Right ventricle myocardium inferior (tissue), 1 donor: ENCODE data around the gene MROH9. TPM values are rescaled to one million over a fixed set of nuclear protein-coding genes. Genes with fewer than 3 reads are reported as not detected.

Source experiments
- ATAC-seq: fragments of 200-7000 bp; cut with Tn5 transposase; one replicate; pipeline ENCODE4 v1.9.1; 2020; ENCODE audit warnings: mild to moderate bottlenecking, moderate library complexity
- DNase-seq: peaks from one replicate; pipeline ENCODE4 v3.0.0; 2021; ENCODE audit errors: missing footprints
- intact Hi-C: fragments of 100-400 bp; cut with DNase I; formaldehyde crosslinking; loops from one replicate; pipeline ENCODE4 v1.11.0; 2022
- total RNA-seq: library from RNA; stranded (reverse); fragmentation: NEBNext Ultra II Directional; extraction: Animal tissue kit (Norgen Biotek cat#: 25700); gene quantifications from one replicate; pipeline ENCODE4 v1.2.1, GENCODE V29; 2021
- donor health status: DM: no; HTN: yes; CAD: no; lungs with severe emphysema.

The MROH9 gene
- total RNA-seq, 1 donor from 2014 or later, result not detected

GRCh38 chr1:170959385-170959784 is 24.1 kb downstream of the MROH9 start:
- DNase-seq (no peak), ATAC-seq (no peak)
- intact Hi-C loops, result no loop called here

GRCh38 chr1:170964506-170964905 is 29.2 kb downstream of the MROH9 start:
- DNase-seq (no peak), ATAC-seq (no peak)
- intact Hi-C loops, result no loop called here

- peak; percentile 54 for ATAC-seq
- intact Hi-C loops, result loop anchor here (2.0 to 5.0 kb wide), 2 partner anchors 260 to 350 kb away; no protein-coding TSS in a partner anchor
- no peak for DNase-seq
These were observed 31.9 kb downstream of the MROH9 start for GRCh38 chr1:170967042-170967910.

- DNase-seq (no peak), ATAC-seq (no peak)
- intact Hi-C loops, result no loop called here
These were observed 34.9 kb downstream of the MROH9 start for GRCh38 chr1:170970256-170970655.

GRCh38 chr1:170978371-170978910 is 43.1 kb downstream of the MROH9 start:
- ATAC-seq (no peak), DNase-seq (no peak)
- intact Hi-C loops, result no loop called here

GRCh38 chr1:170985406-170985805 is 50.1 kb downstream of the MROH9 start:
- DNase-seq (no peak), ATAC-seq (no peak)
- intact Hi-C loops, result no loop called here

GRCh38 chr1:170986901-170987300 is 51.6 kb downstream of the MROH9 start:
- ATAC-seq (no peak), DNase-seq (no peak)
- intact Hi-C loops, result no loop called here

- DNase-seq (no peak), ATAC-seq (no peak)
- intact Hi-C loops, result no loop called here
These were observed 52.1 kb downstream of the MROH9 start for GRCh38 chr1:170987424-170987823.

- ATAC-seq, result no peak
- intact Hi-C loops, result no loop called here
- no peak for DNase-seq
These were observed 57.8 kb downstream of the MROH9 start for GRCh38 chr1:170993151-170993550.

- ATAC-seq, result no peak
- DNase-seq, result no peak
- intact Hi-C loops, result no loop called here
These were observed 58.4 kb downstream of the MROH9 start for GRCh38 chr1:170993717-170994116.

- intact Hi-C loops, result no loop called here
- ATAC-seq (no peak), DNase-seq (no peak)
These were observed 79.5 kb downstream of the MROH9 start for GRCh38 chr1:171014880-171015279.

- ATAC-seq, result no peak
- DNase-seq, result no peak
- intact Hi-C loops, result no loop called here
These were observed 82.1 kb downstream of the MROH9 start for GRCh38 chr1:171017426-171017825.

- intact Hi-C loops, result no loop called here
- no peak for ATAC-seq
- no peak for DNase-seq
These were observed 84.6 kb downstream of the MROH9 start for GRCh38 chr1:171019971-171020370.

GRCh38 chr1:171032822-171033702 is 97.7 kb downstream of the MROH9 start:
- intact Hi-C loops, result no loop called here
- no peak for ATAC-seq

GRCh38 chr1:171037626-171038025 is 102.3 kb downstream of the MROH9 start:
- DNase-seq (no peak), ATAC-seq (no peak)
- intact Hi-C loops, result no loop called here

More at GRCh38 chr1:171032822-171033702, 97.7 kb downstream of the MROH9 start:
- no peak for DNase-seq

- DNase-seq (no peak), ATAC-seq (no peak)
- intact Hi-C loops, result no loop called here
These were observed 103.0 kb downstream of the MROH9 start for GRCh38 chr1:171038284-171038683.

GRCh38 chr1:171048014-171048413 is 112.7 kb downstream of the MROH9 start:
- DNase-seq, result no peak
- intact Hi-C loops, result no loop called here
- ATAC-seq, result no peak

- ATAC-seq, result no peak
- DNase-seq, result no peak
- intact Hi-C loops, result no loop called here
These were observed 117.6 kb downstream of the MROH9 start for GRCh38 chr1:171052977-171053376.

GRCh38 chr1:171055966-171056643 is 120.8 kb downstream of the MROH9 start:
- no peak for ATAC-seq
- DNase-seq, result no peak
- intact Hi-C loops, result no loop called here
